ENCODE data around the gene CYTL1. TPM values are rescaled to one million over a fixed set of nuclear protein-coding genes. Genes with fewer than 3 reads are reported as not detected.

CYTL1 gene
- total and polyA plus RNA-seq, 11 donors = 0.78 to 2.5 (median 0.93) TPM; not detected in 8

- Histone ChIP-seq H3K4me1 (peaks cover 0 to 19% (median 2%) of the 10 kb centered on the region in 12 donors), H3K9me3 (no peaks in the 10 kb centered on the region), H3K27ac (no peak overlapping the region), H3K36me3 (no peaks in the 10 kb centered on the region), H3K27me3 (peaks cover 0 to 9% (median 6%) of the 10 kb centered on the region in 9 donors), H3K4me3 (no peak overlapping the region)
- intact Hi-C loops (cut with DNase I) = loop anchor here in 8 of 10 donors (2.0 to 10.0 kb wide), 8 partner anchors 139 to 819 kb away; no protein-coding TSS in a partner anchor
- 29 to 41% (median 34%) methylated on average over 13 to 22 of the region's 22 CpGs for WGBS, 4 donors
- ATAC-seq (peak; percentile 45 to 75 (median 65)), DNase-seq (peak; percentile 61 to 85 (median 71))
- TF ChIP-seq POLR2A (IDR thresholded peaks at IDR 0.05) (no peak), CTCF (IDR thresholded peaks at IDR 0.05) (peak; percentile 82 to 93 (median 91))
Observed at GRCh38 chr4:4995103-4995907, 24.0 kb downstream of the CYTL1 start.

GRCh38 chr4:4994312-4995097, 24.8 kb downstream of the CYTL1 start:
- TF ChIP-seq CTCF (IDR thresholded peaks at IDR 0.05) (no peak), POLR2A (IDR thresholded peaks at IDR 0.05) (no peak)
- Histone ChIP-seq H3K4me3 (no peak overlapping the region), H3K36me3 (no peaks in the 10 kb centered on the region), H3K27me3 (peaks cover 0 to 9% (median 6%) of the 10 kb centered on the region in 9 donors), H3K27ac (no peak overlapping the region), H3K9me3 (no peaks in the 10 kb centered on the region), H3K4me1 (peaks cover 0 to 19% (median 2%) of the 10 kb centered on the region in 12 donors)
- DNase-seq = no peak
- 62 to 66% (median 64%) methylated on average over 18 of the region's 18 CpGs for WGBS, 4 donors
- ATAC-seq = no peak
- intact Hi-C loops (cut with DNase I) = loop anchor here (2.0 to 10.0 kb wide), 11 partner anchors 140 to 820 kb away; no protein-coding TSS in a partner anchor

GRCh38 chr4:4992833-4993232, 26.4 kb downstream of the CYTL1 start:
- Histone ChIP-seq H3K27me3 (peaks cover 0 to 9% (median 6%) of the 10 kb centered on the region in 9 donors), H3K9me3 (no peaks in the 10 kb centered on the region), H3K27ac (no peak overlapping the region), H3K36me3 (no peaks in the 10 kb centered on the region), H3K4me1 (peaks cover 0 to 19% (median 2%) of the 10 kb centered on the region in 12 donors), H3K4me3 (no peak overlapping the region)
- DNase-seq (no peak), ATAC-seq (no peak)
- intact Hi-C loops (cut with DNase I) = loop anchor here in 9 of 10 donors (5.0 to 10.0 kb wide), 6 partner anchors 142 to 822 kb away; no protein-coding TSS in a partner anchor
- 92 to 96% (median 92%) methylated on average over 4 to 5 of the region's 5 CpGs for whole genome bisulfite sequencing, 4 donors
- TF ChIP-seq CTCF (IDR thresholded peaks at IDR 0.05) = no peak
- TF ChIP-seq POLR2A (IDR thresholded peaks at IDR 0.05) = no peak

Measured in heart left ventricle (tissue), 16 donors.